ENCODE results near the gene SBF1. TPM values are rescaled to one million over a fixed set of nuclear protein-coding genes. Genes with fewer than 3 reads are reported as not detected.
"Not testable (repeated sequence)": the region's sequence is repeated elsewhere in the genome, so short reads cannot be mapped to it uniquely, and the experiment has no call there.

The SBF1 gene
- polyA plus RNA-seq, 4 donors: 27.3 to 43.7 (median 35.4) TPM

DNA sequence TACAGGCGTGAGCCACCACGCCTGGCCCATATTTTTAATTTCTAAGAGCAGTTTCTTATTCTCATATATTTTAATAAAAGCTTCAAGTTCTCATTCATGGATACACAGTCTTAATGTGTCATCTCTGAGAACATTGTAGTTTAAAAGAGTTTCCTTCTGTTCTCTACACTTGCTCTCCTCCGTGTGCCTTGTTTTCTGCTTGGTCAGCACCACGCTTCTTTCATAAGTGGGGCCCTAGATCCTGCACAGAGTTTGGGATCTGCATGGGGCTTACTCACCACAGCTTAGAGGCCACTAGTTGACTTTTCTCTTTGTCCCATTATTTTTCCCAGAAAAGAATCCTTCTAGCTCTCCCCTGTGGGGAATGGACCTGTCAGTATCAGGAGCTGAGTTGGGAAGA, 72.9 kb downstream of the SBF1 start:
- DNase-seq: no peak
- no peak for FAIRE-seq
- H3K4me1 ChIP-seq (ENCODE audit: control insufficient read depth in 3 of 3, insufficient read depth in 2 of 3, low read depth in 1 of 3, low read length in 2 of 3): peaks cover 0 to 11% (median 0%) of the 10 kb centered on the region in 3 donors
- H3K36me3 ChIP-seq (ENCODE audit: control insufficient read depth in 3 of 3, insufficient read depth in 2 of 3, low read depth in 1 of 3, low read length in 3 of 3): peaks cover 2 to 71% (median 4%) of the 10 kb centered on the region in 3 donors
- H3K27ac ChIP-seq (ENCODE audit: low read depth in 1 of 3, low read length in 2 of 3): no peak overlapping the region
- H3K9me3 ChIP-seq (ENCODE audit: control insufficient read depth in 2 of 2, insufficient read depth in 1 of 2, low read depth in 1 of 2, low read length in 1 of 2): no peaks in the 10 kb centered on the region
- WGBS, 3 donors: 91 to 98% (median 95%) methylated on average over 4 of the region's 4 CpGs
- no peak overlapping the region for H3K4me3 ChIP-seq (ENCODE audit: low read depth in 1 of 3, low read length in 3 of 3)
- H3K27me3 ChIP-seq (ENCODE audit: control insufficient read depth in 3 of 3, insufficient read depth in 3 of 3, low read length in 3 of 3): no peaks in the 10 kb centered on the region

- H3K36me3 ChIP-seq (ENCODE audit: control insufficient read depth in 3 of 3, insufficient read depth in 2 of 3, low read depth in 1 of 3, low read length in 3 of 3): peaks cover 2 to 69% (median 3%) of the 10 kb centered on the region in 3 donors
- DNase-seq: no peak
- no peak for FAIRE-seq
- WGBS, 3 donors: 96 to 98% (median 98%) methylated on average over 5 of the region's 5 CpGs
- no peak overlapping the region for H3K27ac ChIP-seq (ENCODE audit: low read depth in 1 of 3, low read length in 2 of 3)
- H3K4me1 ChIP-seq (ENCODE audit: control insufficient read depth in 3 of 3, insufficient read depth in 2 of 3, low read depth in 1 of 3, low read length in 2 of 3): peaks cover 0 to 17% (median 2%) of the 10 kb centered on the region in 3 donors
- no peak overlapping the region for H3K4me3 ChIP-seq (ENCODE audit: low read depth in 1 of 3, low read length in 3 of 3)
- H3K27me3 ChIP-seq (ENCODE audit: control insufficient read depth in 3 of 3, insufficient read depth in 3 of 3, low read length in 3 of 3): no peaks in the 10 kb centered on the region
- no peaks in the 10 kb centered on the region for H3K9me3 ChIP-seq (ENCODE audit: control insufficient read depth in 2 of 2, insufficient read depth in 1 of 2, low read depth in 1 of 2, low read length in 1 of 2)
Measured at GRCh38 chr22:50400931-50401330, 73.9 kb downstream of the SBF1 start.

DNA sequence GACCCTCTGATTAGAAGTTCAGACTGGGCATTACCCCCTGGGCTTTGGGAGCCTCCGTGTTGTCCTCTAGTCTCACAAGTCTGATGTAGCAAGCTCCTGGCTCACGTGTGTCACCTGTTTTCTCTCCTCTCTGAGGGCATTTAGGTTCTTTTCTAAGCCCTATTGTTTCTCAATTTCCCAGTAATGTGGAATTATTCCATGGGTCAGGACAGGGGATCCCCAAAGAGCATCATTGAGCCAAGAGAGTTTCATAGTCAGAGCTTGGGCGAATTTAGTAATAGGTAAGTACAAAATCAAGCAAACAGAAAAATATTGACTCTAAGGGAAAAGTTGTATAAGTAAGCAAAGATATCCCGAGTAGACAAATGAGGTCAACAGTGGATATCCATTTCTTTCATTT, 74.4 kb downstream of the SBF1 start:
- peaks cover 2 to 70% (median 3%) of the 10 kb centered on the region in 3 donors for H3K36me3 ChIP-seq (ENCODE audit: control insufficient read depth in 3 of 3, insufficient read depth in 2 of 3, low read depth in 1 of 3, low read length in 3 of 3)
- whole genome bisulfite sequencing, 3 donors: 80 to 91% (median 83%) methylated on average over 4 of the region's 4 CpGs
- H3K27ac ChIP-seq (ENCODE audit: low read depth in 1 of 3, low read length in 2 of 3): peak overlapping the region in 1 of 3 donors; percentile 76

GRCh38 chr22:50399751-50400331, 75.0 kb downstream of the SBF1 start:
- Histone ChIP-seq H3K4me1 (ENCODE audit: control insufficient read depth in 3 of 3, insufficient read depth in 2 of 3, low read depth in 1 of 3, low read length in 2 of 3) (peaks cover 0 to 17% (median 2%) of the 10 kb centered on the region in 3 donors), H3K36me3 (ENCODE audit: control insufficient read depth in 3 of 3, insufficient read depth in 2 of 3, low read depth in 1 of 3, low read length in 3 of 3) (peaks cover 2 to 72% (median 3%) of the 10 kb centered on the region in 3 donors), H3K27me3 (ENCODE audit: control insufficient read depth in 3 of 3, insufficient read depth in 3 of 3, low read length in 3 of 3) (no peaks in the 10 kb centered on the region), H3K27ac (ENCODE audit: low read depth in 1 of 3, low read length in 2 of 3) (peak overlapping the region in 1 of 3 donors; percentile 76), H3K9me3 (ENCODE audit: control insufficient read depth in 2 of 2, insufficient read depth in 1 of 2, low read depth in 1 of 2, low read length in 1 of 2) (no peaks in the 10 kb centered on the region), H3K4me3 (ENCODE audit: low read depth in 1 of 3, low read length in 3 of 3) (no peak overlapping the region)
- WGBS, 3 donors: 68 to 85% (median 74%) methylated on average over 8 of the region's 8 CpGs
- no peak for FAIRE-seq
- DNase-seq: peak; percentile 18 to 33

More for the DNA sequence above, 74.4 kb downstream of the SBF1 start:
- Histone ChIP-seq H3K9me3 (ENCODE audit: control insufficient read depth in 2 of 2, insufficient read depth in 1 of 2, low read depth in 1 of 2, low read length in 1 of 2) (no peaks in the 10 kb centered on the region), H3K4me3 (ENCODE audit: low read depth in 1 of 3, low read length in 3 of 3) (no peak overlapping the region), H3K27me3 (ENCODE audit: control insufficient read depth in 3 of 3, insufficient read depth in 3 of 3, low read length in 3 of 3) (no peaks in the 10 kb centered on the region), H3K4me1 (ENCODE audit: control insufficient read depth in 3 of 3, insufficient read depth in 2 of 3, low read depth in 1 of 3, low read length in 2 of 3) (peaks cover 0 to 17% (median 2%) of the 10 kb centered on the region in 3 donors)
- no peak for FAIRE-seq
- DNase-seq: no peak

- H3K27me3 ChIP-seq (ENCODE audit: control insufficient read depth in 3 of 3, insufficient read depth in 3 of 3, low read length in 3 of 3): no peaks in the 10 kb centered on the region
- WGBS, 3 donors: 65 to 85% (median 76%) methylated on average over 14 to 15 of the region's 15 CpGs
- FAIRE-seq: no peak
- DNase-seq: no peak
- no peaks in the 10 kb centered on the region for H3K9me3 ChIP-seq (ENCODE audit: control insufficient read depth in 2 of 2, insufficient read depth in 1 of 2, low read depth in 1 of 2, low read length in 1 of 2)
- H3K36me3 ChIP-seq (ENCODE audit: control insufficient read depth in 3 of 3, insufficient read depth in 2 of 3, low read depth in 1 of 3, low read length in 3 of 3): peaks cover 2 to 73% (median 3%) of the 10 kb centered on the region in 3 donors
- no peak overlapping the region for H3K4me3 ChIP-seq (ENCODE audit: low read depth in 1 of 3, low read length in 3 of 3)
- peak overlapping the region in 1 of 3 donors; percentile 76 for H3K27ac ChIP-seq (ENCODE audit: low read depth in 1 of 3, low read length in 2 of 3)
- peaks cover 0 to 17% (median 2%) of the 10 kb centered on the region in 3 donors for H3K4me1 ChIP-seq (ENCODE audit: control insufficient read depth in 3 of 3, insufficient read depth in 2 of 3, low read depth in 1 of 3, low read length in 2 of 3)
Measured at GRCh38 chr22:50398831-50399648, 75.8 kb downstream of the SBF1 start.

GRCh38 chr22:50397371-50398060, 77.3 kb downstream of the SBF1 start:
- H3K9me3 ChIP-seq (ENCODE audit: control insufficient read depth in 2 of 2, insufficient read depth in 1 of 2, low read depth in 1 of 2, low read length in 1 of 2); H3K27me3 ChIP-seq (ENCODE audit: control insufficient read depth in 3 of 3, insufficient read depth in 3 of 3, low read length in 3 of 3); FAIRE-seq; H3K4me3 ChIP-seq (ENCODE audit: low read depth in 1 of 3, low read length in 3 of 3); DNase-seq: not testable (repeated sequence)
- WGBS, 3 donors: 65 to 81% (median 76%) methylated on average over 3 to 4 of the region's 4 CpGs
- peak overlapping the region in 1 of 3 donors; percentile 58 for H3K27ac ChIP-seq (ENCODE audit: low read depth in 1 of 3, low read length in 2 of 3)
- H3K36me3 ChIP-seq (ENCODE audit: control insufficient read depth in 3 of 3, insufficient read depth in 2 of 3, low read depth in 1 of 3, low read length in 3 of 3): peaks cover 3 to 74% (median 5%) of the 10 kb centered on the region in 3 donors
- H3K4me1 ChIP-seq (ENCODE audit: control insufficient read depth in 3 of 3, insufficient read depth in 2 of 3, low read depth in 1 of 3, low read length in 2 of 3): peaks cover 0 to 17% (median 2%) of the 10 kb centered on the region in 3 donors

DNA sequence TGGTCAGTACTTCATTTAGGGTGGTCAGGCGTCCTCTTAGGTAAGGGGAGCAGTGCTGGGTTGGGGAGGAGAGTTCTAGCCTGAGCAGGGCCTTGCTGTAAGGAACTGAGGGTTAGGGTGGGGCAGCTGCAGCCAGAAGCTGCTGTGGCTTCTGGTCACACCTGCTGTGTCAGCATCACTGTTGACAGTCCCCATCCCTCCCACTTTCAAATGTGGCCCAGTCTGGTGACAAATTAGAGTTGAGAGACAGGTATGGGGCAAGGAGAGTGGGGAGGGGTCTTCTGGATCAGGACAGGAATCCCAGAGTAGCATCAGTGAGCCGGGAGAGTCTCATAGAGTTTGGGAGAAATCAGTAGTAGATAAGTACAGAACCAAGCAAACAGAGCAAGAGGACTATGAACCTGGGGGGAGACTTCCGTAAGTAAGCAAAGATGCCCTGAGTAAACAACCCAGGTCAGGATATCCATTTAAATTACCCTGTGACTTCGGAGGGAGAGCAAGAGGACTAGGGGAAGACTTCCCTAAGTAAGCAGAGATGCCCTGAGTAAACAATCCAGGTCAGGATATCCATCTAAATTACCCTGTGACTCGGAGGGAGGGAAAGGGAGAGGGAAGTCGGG, 78.0 kb downstream of the SBF1 start:
- H3K27ac ChIP-seq (ENCODE audit: low read depth in 1 of 3, low read length in 2 of 3): peak overlapping the region in 2 of 3 donors; percentile 30 to 58

More for the DNA sequence above, 78.0 kb downstream of the SBF1 start:
- 27 to 50% (median 41%) methylated on average over 6 of the region's 6 CpGs for WGBS, 3 donors
- no peaks in the 10 kb centered on the region for H3K27me3 ChIP-seq (ENCODE audit: control insufficient read depth in 3 of 3, insufficient read depth in 3 of 3, low read length in 3 of 3)
- H3K9me3 ChIP-seq (ENCODE audit: control insufficient read depth in 2 of 2, insufficient read depth in 1 of 2, low read depth in 1 of 2, low read length in 1 of 2): no peaks in the 10 kb centered on the region
- H3K4me1 ChIP-seq (ENCODE audit: control insufficient read depth in 3 of 3, insufficient read depth in 2 of 3, low read depth in 1 of 3, low read length in 2 of 3): peaks cover 0 to 17% (median 2%) of the 10 kb centered on the region in 3 donors
- peaks cover 3 to 73% (median 5%) of the 10 kb centered on the region in 3 donors for H3K36me3 ChIP-seq (ENCODE audit: control insufficient read depth in 3 of 3, insufficient read depth in 2 of 3, low read depth in 1 of 3, low read length in 3 of 3)
- no peak overlapping the region for H3K4me3 ChIP-seq (ENCODE audit: low read depth in 1 of 3, low read length in 3 of 3)
- DNase-seq: peak; percentile 29 to 77
- FAIRE-seq: no peak

Measured in small intestine (tissue), 7 donors.